HepG2 (cell line): ENCODE measurements around the gene PHF21B.

Source experiments
- EZH2 ChIP-seq: conservative IDR thresholded peaks from 2 replicates; pipeline ENCODE4 v1.6.1; 2012; ENCODE audit warnings: mild to moderate bottlenecking, low read depth, low read length, moderate library complexity
- FOXM1 ChIP-seq: sonication (generic); formaldehyde crosslinking; IDR thresholded peaks from 2 replicates; pipeline ENCODE4 v1.5.0; 2020; ENCODE audit warnings: missing genetic modification reagents
- KAT2B ChIP-seq: fragments of 150-350 bp; IDR thresholded peaks from 2 replicates; pipeline ENCODE4 v1.6.1; 2014; ENCODE audit warnings: low read depth, low read length, borderline replicate concordance
- POLR2A ChIP-seq, 2 experiments: IDR thresholded peaks; 2 replicates each; pipeline ENCODE4 v1.6.1; 2011; ENCODE audit warnings: low read depth in 2 of 2, low read length in 2 of 2, mild to moderate bottlenecking in 1 of 2, moderate library complexity in 1 of 2; ENCODE audit not compliant: insufficient read depth in 1 of 2
- TAF1 ChIP-seq: sonication (generic); formaldehyde crosslinking; IDR thresholded peaks from 2 replicates; pipeline ENCODE4 v1.4.0; 2020; ENCODE audit warnings: missing genetic modification reagents
- TAF15 ChIP-seq: fragments of 200-400 bp; formaldehyde crosslinking; IDR thresholded peaks from one replicate; pipeline ENCODE4 v1.6.1; 2018; ENCODE audit warnings: mild to moderate bottlenecking, low read depth, low read length; ENCODE audit not compliant: poor library complexity, severe bottlenecking
- ZFX ChIP-seq: sonication (generic); formaldehyde crosslinking; IDR thresholded peaks from 2 replicates; pipeline ENCODE4 v1.4.0; 2020; ENCODE audit warnings: mild to moderate bottlenecking, low read depth, missing genetic modification reagents, moderate library complexity
- ZNF496 ChIP-seq: sonication (generic); formaldehyde crosslinking; IDR thresholded peaks from 2 replicates; pipeline ENCODE4 v1.8.1; 2023; ENCODE audit warnings: mild to moderate bottlenecking, moderate library complexity, missing genetic modification reagents; ENCODE audit not compliant: insufficient replicate concordance
- ZNF512B ChIP-seq: sonication (generic); formaldehyde crosslinking; IDR thresholded peaks from 2 replicates; pipeline ENCODE4 v1.5.1; 2020; ENCODE audit warnings: missing genetic modification reagents, mild to moderate bottlenecking, borderline replicate concordance
- TF ChIP-seq, protein P1 (sequence below): sonication (generic); formaldehyde crosslinking; IDR thresholded peaks from 2 replicates; pipeline ENCODE4 v1.5.0; 2020; ENCODE audit warnings: mild to moderate bottlenecking, missing genetic modification reagents, moderate library complexity
- TF ChIP-seq, protein P2 (sequence below): sonication (generic); formaldehyde crosslinking; IDR thresholded peaks from 2 replicates; pipeline ENCODE4 v1.8.1; 2023; ENCODE audit warnings: mild to moderate bottlenecking, missing genetic modification reagents, borderline replicate concordance

- TF ChIP-seq EZH2 (no peak), TAF1 (CRISPR knock-in tag) (no peak), POLR2A (IDR thresholded peaks at IDR 0.05; ENCODE audit: insufficient read depth in 1 of 2, low read depth in 2 of 2, low read length in 2 of 2) (no peak), KAT2B (no peak), TAF15 (no peak), FOXM1 (CRISPR knock-in tag) (no peak), ZNF512B (CRISPR knock-in tag) (no peak), ZFX (no peak), ZNF496 (CRISPR knock-in tag) (no peak)
- TF ChIP-seq, protein P1, sequence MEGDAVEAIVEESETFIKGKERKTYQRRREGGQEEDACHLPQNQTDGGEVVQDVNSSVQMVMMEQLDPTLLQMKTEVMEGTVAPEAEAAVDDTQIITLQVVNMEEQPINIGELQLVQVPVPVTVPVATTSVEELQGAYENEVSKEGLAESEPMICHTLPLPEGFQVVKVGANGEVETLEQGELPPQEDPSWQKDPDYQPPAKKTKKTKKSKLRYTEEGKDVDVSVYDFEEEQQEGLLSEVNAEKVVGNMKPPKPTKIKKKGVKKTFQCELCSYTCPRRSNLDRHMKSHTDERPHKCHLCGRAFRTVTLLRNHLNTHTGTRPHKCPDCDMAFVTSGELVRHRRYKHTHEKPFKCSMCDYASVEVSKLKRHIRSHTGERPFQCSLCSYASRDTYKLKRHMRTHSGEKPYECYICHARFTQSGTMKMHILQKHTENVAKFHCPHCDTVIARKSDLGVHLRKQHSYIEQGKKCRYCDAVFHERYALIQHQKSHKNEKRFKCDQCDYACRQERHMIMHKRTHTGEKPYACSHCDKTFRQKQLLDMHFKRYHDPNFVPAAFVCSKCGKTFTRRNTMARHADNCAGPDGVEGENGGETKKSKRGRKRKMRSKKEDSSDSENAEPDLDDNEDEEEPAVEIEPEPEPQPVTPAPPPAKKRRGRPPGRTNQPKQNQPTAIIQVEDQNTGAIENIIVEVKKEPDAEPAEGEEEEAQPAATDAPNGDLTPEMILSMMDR (CRISPR knock-in tag), result no peak
- TF ChIP-seq, protein P2, sequence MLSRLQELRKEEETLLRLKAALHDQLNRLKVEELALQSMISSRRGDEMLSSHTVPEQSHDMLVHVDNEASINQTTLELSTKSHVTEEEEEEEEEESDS (CRISPR knock-in tag), result no peak
Measured at GRCh38 chr22:44990810-44991209, 19.0 kb downstream of the PHF21B start.
